BLaER1 treated with 17β-estradiol and CSF1 and Interleukin-3, amounts not matched to agents 10 nM and 100 nM (cell line): Measurements from ENCODE around the gene ATP8B3.

ENCODE experiments used
- H3K27ac ChIP-seq, 11 experiments: shearing (Covaris generic); formaldehyde crosslinking; 2 replicates each; pipeline ENCODE4 v1.8.1; 2022
- H3K27me3 ChIP-seq, 11 experiments: shearing (Covaris generic); formaldehyde crosslinking; 2 replicates each; pipeline ENCODE4 v1.8.1; 2022
- H3K36me3 ChIP-seq, 11 experiments: shearing (Covaris generic); formaldehyde crosslinking; 2 replicates each; pipeline ENCODE4 v1.8.1; 2022
- H3K4me1 ChIP-seq, 10 experiments: shearing (Covaris generic); formaldehyde crosslinking; 2 replicates each; pipeline ENCODE4 v1.8.1; 2022
- H3K4me2 ChIP-seq, 11 experiments: shearing (Covaris generic); formaldehyde crosslinking; 2 replicates each; pipeline ENCODE4 v1.8.1; 2022
- H3K4me3 ChIP-seq, 10 experiments: shearing (Covaris generic); formaldehyde crosslinking; 2 replicates each; pipeline ENCODE4 v1.8.1; 2022
- H3K9ac ChIP-seq, 11 experiments: shearing (Covaris generic); formaldehyde crosslinking; 2 replicates each; pipeline ENCODE4 v1.8.1; 2022
- H3K9me3 ChIP-seq, 11 experiments: shearing (Covaris generic); formaldehyde crosslinking; replicated peaks in 1 of 11; 2 replicates each; pipeline ENCODE4 v1.8.1; 2022
- H4K20me1 ChIP-seq, 11 experiments: shearing (Covaris generic); formaldehyde crosslinking; 2 replicates each; pipeline ENCODE4 v1.8.1; 2022
- Cebpa-rat ChIP-seq, 11 experiments: shearing (Covaris generic); IDR thresholded peaks; 2 replicates each; pipeline ENCODE4 v1.8.1; 2022

ATP8B3 gene

GRCh38 chr19:1736280-1736679 lies 75.8 kb downstream of the ATP8B3 start:
- H4K20me1 ChIP-seq, result peaks cover 0 to 10% (median 0%) of the 10 kb centered on the region in 11 experiments; a peak in 4 of 22 replicates
- H3K4me1 ChIP-seq, result no peaks in the 10 kb centered on the region
- no peak overlapping the region for H3K9ac ChIP-seq

GRCh38 chr19:1734321-1734966 lies 77.6 kb downstream of the ATP8B3 start:
- Histone ChIP-seq H3K4me1 (no peaks in the 10 kb centered on the region), H3K4me2 (no peak overlapping the region), H3K9ac (no peak overlapping the region), H4K20me1 (peaks cover 0 to 10% (median 0%) of the 10 kb centered on the region in 11 experiments; a peak in 5 of 22 replicates), H3K27me3 (peaks cover 24 to 95% (median 85%) of the 10 kb centered on the region in 11 experiments), H3K9me3 (no peaks in the 10 kb centered on the region), H3K27ac (no peak overlapping the region), H3K4me3 (no peak overlapping the region), H3K36me3 (no peaks in the 10 kb centered on the region)
- no peak for TF ChIP-seq Cebpa-rat (IDR thresholded peaks at IDR 0.05)

More at GRCh38 chr19:1736280-1736679, 75.8 kb downstream of the ATP8B3 start:
- Histone ChIP-seq H3K4me3 (no peak overlapping the region), H3K27ac (no peak overlapping the region), H3K4me2 (no peak overlapping the region), H3K36me3 (no peaks in the 10 kb centered on the region), H3K9me3 (peaks cover 6 to 11% (median 9%) of the 10 kb centered on the region in 11 experiments; a peak in 19 of 22 replicates), H3K27me3 (peaks cover 32 to 92% (median 78%) of the 10 kb centered on the region in 11 experiments)
- TF ChIP-seq Cebpa-rat (IDR thresholded peaks at IDR 0.05), result no peak
